ENCODE data around the gene IL1RN.

GRCh38 chr2:113182471-113183260 lies 55.3 kb downstream of the IL1RN start:
- no peak for TF ChIP-seq RAD21 (IDR thresholded peaks at IDR 0.05; ENCODE audit: insufficient read depth, low read depth, low read length)
- TF ChIP-seq REST (IDR thresholded peaks at IDR 0.05; ENCODE audit: low read depth, low read length), result no peak
- TF ChIP-seq POLR2AphosphoS5 (IDR thresholded peaks at IDR 0.05; ENCODE audit: low read length), result no peak
- TF ChIP-seq ZBTB40 (IDR thresholded peaks at IDR 0.05; ENCODE audit: borderline replicate concordance), result no peak
- TF ChIP-seq MYC (IDR thresholded peaks at IDR 0.05; ENCODE audit: insufficient read depth, insufficient read length, insufficient replicate concordance, low read length, severe bottlenecking), result no peak
- TF ChIP-seq CTCF (IDR thresholded peaks at IDR 0.05 in 2 of 3, conservative IDR thresholded peaks at IDR 0.05 in 1 of 3; ENCODE audit: control insufficient read depth in 2 of 3, extremely low read depth in 1 of 3, insufficient read depth in 1 of 3, low read depth in 3 of 3, low read length in 3 of 3), result no peak
- TF ChIP-seq EED (IDR thresholded peaks at IDR 0.05; ENCODE audit: low read depth), result no peak
- TF ChIP-seq MEF2A (IDR thresholded peaks at IDR 0.05; ENCODE audit: insufficient read depth, low read depth, low read length), result no peak
- TF ChIP-seq LARP7 (IDR thresholded peaks at IDR 0.05), result no peak
- TF ChIP-seq JUND (IDR thresholded peaks at IDR 0.05; ENCODE audit: low read depth, low read length), result no peak
- TF ChIP-seq RFX5 (IDR thresholded peaks at IDR 0.05; ENCODE audit: low read depth, low read length), result no peak
- TF ChIP-seq HDAC6 (IDR thresholded peaks at IDR 0.05; ENCODE audit: unreplicated experiment), result no peak
- TF ChIP-seq MAX (IDR thresholded peaks at IDR 0.05; ENCODE audit: low read depth, low read length), result no peak
- TF ChIP-seq USF2 (IDR thresholded peaks at IDR 0.05; ENCODE audit: borderline replicate concordance, low read depth, low read length), result no peak

Measured in GM12878 (cell line).